Caco-2 (cell line): ENCODE data around the gene H6PD. TPM values are rescaled to one million over a fixed set of nuclear protein-coding genes. Genes with fewer than 3 reads are reported as not detected.

Source experiments
- BruUV-seq: library from RNA; stranded (reverse); fragments of 400-500 nt; replicated peaks from 2 replicates; lab custom pipeline; 2021; lab: Mats Ljungman, UMichigan
- CTCF ChIA-PET: fragments of 300-600 bp; sonication (Branson Sonifier 250); formaldehyde crosslinking; loops from one replicate; lab custom pipeline; 2022; ENCODE audit warnings: antibody characterized with exemption; lab: Charles Lee
- POLR2A ChIA-PET: fragments of 300-600 bp; sonication (Branson Sonifier 250); formaldehyde crosslinking; loops from one replicate; lab custom pipeline; 2022; ENCODE audit warnings: antibody characterized with exemption; lab: Charles Lee
- DNase-seq, 2 experiments: peaks; one replicate each; pipeline versions ENCODE4 v3.0.0 to v3.0.0-alpha.2; 2020 to 2022
- H3K27me3 ChIP-seq: replicated peaks from 2 replicates; pipeline ENCODE4 v1.6.0; 2011; ENCODE audit warnings: low read length; ENCODE audit not compliant: control insufficient read depth, insufficient read depth
- H3K36me3 ChIP-seq: 2 replicates; pipeline ENCODE4 v1.5.1; 2011; ENCODE audit warnings: low read length; ENCODE audit not compliant: control insufficient read depth, insufficient read depth
- H3K4me1 ChIP-seq: fragments of 250-450 bp; sonication (Bioruptor Pico); 2 replicates; pipeline ENCODE4 v1.5.1; 2020; ENCODE audit warnings: mild to moderate bottlenecking
- H3K4me3 ChIP-seq: 2 replicates; pipeline ENCODE4 v1.5.1; 2011; ENCODE audit warnings: low read depth, mild to moderate bottlenecking, control low read depth, low read length
- H3K9me3 ChIP-seq: fragments of 250-450 bp; sonication (Bioruptor Pico); 2 replicates; pipeline ENCODE4 v1.5.1; 2020; ENCODE audit warnings: mild to moderate bottlenecking, moderate library complexity
- H3K27ac Mint-ChIP-seq: one replicate; pipeline ENCODE4 v1.8.0; 2022; ENCODE audit warnings: mixed read lengths; ENCODE audit not compliant: unreplicated experiment
- H3K27me3 Mint-ChIP-seq: one replicate; pipeline ENCODE4 v1.8.0; 2022; ENCODE audit warnings: mixed read lengths; ENCODE audit not compliant: insufficient read depth, unreplicated experiment
- H3K36me3 Mint-ChIP-seq: one replicate; pipeline ENCODE4 v1.8.0; 2022; ENCODE audit warnings: mild to moderate bottlenecking, mixed read lengths; ENCODE audit not compliant: insufficient read depth, unreplicated experiment
- H3K4me1 Mint-ChIP-seq: one replicate; pipeline ENCODE4 v1.8.0; 2022; ENCODE audit warnings: low read depth, mixed read lengths; ENCODE audit not compliant: unreplicated experiment
- H3K4me3 Mint-ChIP-seq: one replicate; pipeline ENCODE4 v1.8.0; 2022; ENCODE audit warnings: mild to moderate bottlenecking, moderate library complexity, mixed read lengths; ENCODE audit not compliant: unreplicated experiment
- H3K9me3 Mint-ChIP-seq: one replicate; pipeline ENCODE4 v1.8.0; 2022; ENCODE audit warnings: mixed read lengths; ENCODE audit not compliant: unreplicated experiment
- CTCF ChIP-seq, 2 experiments: fragments of 200-600 bp in 1 of 2; IDR thresholded peaks; 1 replicate in 1 of 2; 2 replicates in 1 of 2; pipeline versions ENCODE4 v1.5.1 to v1.8.0; 2011 to 2022; ENCODE audit warnings: antibody characterized with exemption in 1 of 2, control low read depth in 1 of 2, inconsistent platforms in 1 of 2, low read depth in 1 of 2, low read length in 1 of 2, mild to moderate bottlenecking in 1 of 2, moderate library complexity in 1 of 2; ENCODE audit not compliant: insufficient read depth in 1 of 2, severe bottlenecking in 1 of 2, unreplicated experiment in 1 of 2
- intact Hi-C: fragments of 100-400 bp; cut with micrococcal nuclease; formaldehyde crosslinking; loops from one replicate; pipeline ENCODE4 v1.10.0; 2022; ENCODE audit not compliant: unreplicated experiment
- total RNA-seq: library from RNA; stranded (reverse); gene quantifications from 2 replicates; pipeline ENCODE4 v1.2.3, GENCODE V29; 2022

Gene H6PD
- total RNA-seq, 1 experiment from 2014 or later = 13.0 TPM

- H3K9me3 ChIP-seq = no peaks in the 10 kb centered on the region
- peaks cover 7% of the 10 kb centered on the region; the same call in 1 of the 2 replicates for H3K4me1 ChIP-seq
- no peaks in the 10 kb centered on the region for H3K27me3 ChIP-seq
- intact Hi-C loops = no loop called here
- no peaks in the 10 kb centered on the region for H3K36me3 Mint-ChIP-seq
- H3K4me3 ChIP-seq = no peak overlapping the region
- BruUV-seq = no TSS peak
- H3K27me3 Mint-ChIP-seq = no peaks in the 10 kb centered on the region
- no peak overlapping the region for H3K4me3 Mint-ChIP-seq
- no peaks in the 10 kb centered on the region for H3K4me1 Mint-ChIP-seq
- POLR2A ChIA-PET = no interaction called here
- H3K36me3 ChIP-seq = no peaks in the 10 kb centered on the region
- CTCF ChIA-PET = no interaction called here
- TF ChIP-seq CTCF (IDR thresholded peaks at IDR 0.05; ENCODE audit: insufficient read depth in 1 of 2, low read depth in 1 of 2, low read length in 1 of 2, severe bottlenecking in 1 of 2, unreplicated experiment in 1 of 2) = no peak
- no peak overlapping the region for H3K27ac Mint-ChIP-seq
- no peaks in the 10 kb centered on the region for H3K9me3 Mint-ChIP-seq
- DNase-seq = no peak
Measured at GRCh38 chr1:9192578-9193232, 41.9 kb upstream of the H6PD start.

GRCh38 chr1:9193233-9193625 lies 41.3 kb upstream of the H6PD start:
- Histone ChIP-seq H3K4me3 (no peak overlapping the region), H3K9me3 (no peaks in the 10 kb centered on the region), H3K36me3 (no peaks in the 10 kb centered on the region), H3K4me1 (peaks cover 7% of the 10 kb centered on the region; the same call in 1 of the 2 replicates), H3K27me3 (no peaks in the 10 kb centered on the region)
- no peak overlapping the region for H3K4me3 Mint-ChIP-seq
- intact Hi-C loops = no loop called here
- POLR2A ChIA-PET = interaction anchor here (0.6 kb wide), 1 partner anchor 256 kb away, joined by 5 read pairs; no protein-coding TSS in a partner anchor
- TF ChIP-seq CTCF (IDR thresholded peaks at IDR 0.05; ENCODE audit: insufficient read depth in 1 of 2, low read depth in 1 of 2, low read length in 1 of 2, severe bottlenecking in 1 of 2, unreplicated experiment in 1 of 2) = no peak
- no peak for DNase-seq
- H3K27me3 Mint-ChIP-seq = no peaks in the 10 kb centered on the region
- H3K27ac Mint-ChIP-seq = no peak overlapping the region
- H3K36me3 Mint-ChIP-seq = no peaks in the 10 kb centered on the region
- CTCF ChIA-PET = no interaction called here
- no TSS peak for BruUV-seq
- H3K4me1 Mint-ChIP-seq = no peaks in the 10 kb centered on the region
- H3K9me3 Mint-ChIP-seq = no peaks in the 10 kb centered on the region

- CTCF ChIA-PET = interaction anchor here (0.7 kb wide), 1 partner anchor 41 kb away, joined by 3 read pairs; the partner anchor contains the start of gene H6PD
Measured at GRCh38 chr1:9194024-9194423, 40.5 kb upstream of the H6PD start.

More at GRCh38 chr1:9194024-9194423, 40.5 kb upstream of the H6PD start:
- no peak overlapping the region for H3K4me3 Mint-ChIP-seq
- H3K36me3 Mint-ChIP-seq = no peaks in the 10 kb centered on the region
- peaks cover 7% of the 10 kb centered on the region; the same call in 1 of the 2 replicates for H3K4me1 ChIP-seq
- no peaks in the 10 kb centered on the region for H3K27me3 Mint-ChIP-seq
- H3K36me3 ChIP-seq = no peaks in the 10 kb centered on the region
- intact Hi-C loops = no loop called here
- H3K27ac Mint-ChIP-seq = peak overlapping the region; percentile 56
- H3K9me3 ChIP-seq = no peaks in the 10 kb centered on the region
- peak; percentile 30 to 57 for DNase-seq
- no peak overlapping the region for H3K4me3 ChIP-seq
- no peaks in the 10 kb centered on the region for H3K9me3 Mint-ChIP-seq
- POLR2A ChIA-PET = interaction anchor here (0.6 kb wide), 2 partner anchors 57 to 257 kb away, joined by 3 to 5 read pairs; no protein-coding TSS in a partner anchor
- H3K4me1 Mint-ChIP-seq = no peaks in the 10 kb centered on the region
- no peak for TF ChIP-seq CTCF (IDR thresholded peaks at IDR 0.05; ENCODE audit: insufficient read depth in 1 of 2, low read depth in 1 of 2, low read length in 1 of 2, severe bottlenecking in 1 of 2, unreplicated experiment in 1 of 2)
- no peaks in the 10 kb centered on the region for H3K27me3 ChIP-seq
- no TSS peak for BruUV-seq
